ENCODE data around the gene XIAP. TPM values are rescaled to one million over a fixed set of nuclear protein-coding genes. Genes with fewer than 3 reads are reported as not detected.

The XIAP gene
- total and polyA plus RNA-seq, 3 experiments from 2014 or later = 10.8 to 34.9 (median 33.0) TPM

- no peak for DNase-seq
- no peaks in the 10 kb centered on the region for H3K4me1 ChIP-seq (ENCODE audit: insufficient read depth, low read length)
- Mint-ChIP-seq H3K27me3 (peaks cover 0 to 6% of the 10 kb centered on the region in 2 donors), H3K4me3 (no peak overlapping the region), H3K36me3 (no peaks in the 10 kb centered on the region), H3K9me3 (peaks cover 0 to 2% (median 0%) of the 10 kb centered on the region in 5 donors), H3K4me1 (no peaks in the 10 kb centered on the region), H3K27ac (no peak overlapping the region)
- H3K4me3 ChIP-seq (ENCODE audit: low read length) = no peak overlapping the region
- CTCF ChIA-PET = no interaction called here
- POLR2A ChIA-PET = no interaction called here
- H3K9me3 ChIP-seq (ENCODE audit: low read length) = no peaks in the 10 kb centered on the region
- H3K27me3 ChIP-seq (ENCODE audit: insufficient read depth, low read length, poor library complexity, severe bottlenecking) = no peaks in the 10 kb centered on the region
- H3K27ac ChIP-seq (ENCODE audit: low read depth, low read length) = no peak overlapping the region
- no peaks in the 10 kb centered on the region for H3K36me3 ChIP-seq (ENCODE audit: insufficient read depth, low read length)
Measured at GRCh38 chrX:123943074-123943473, 83.2 kb downstream of the XIAP start.

GRCh38 chrX:123943488-123943887 is 83.6 kb downstream of the XIAP start:
- Histone ChIP-seq H3K4me3 (ENCODE audit: low read length) (no peak overlapping the region), H3K36me3 (ENCODE audit: insufficient read depth, low read length) (no peaks in the 10 kb centered on the region), H3K27me3 (ENCODE audit: insufficient read depth, low read length, poor library complexity, severe bottlenecking) (no peaks in the 10 kb centered on the region), H3K27ac (ENCODE audit: low read depth, low read length) (no peak overlapping the region), H3K4me1 (ENCODE audit: insufficient read depth, low read length) (no peaks in the 10 kb centered on the region), H3K9me3 (ENCODE audit: low read length) (no peaks in the 10 kb centered on the region)
- Mint-ChIP-seq H3K36me3 (no peaks in the 10 kb centered on the region), H3K4me3 (no peak overlapping the region), H3K27ac (no peak overlapping the region), H3K4me1 (no peaks in the 10 kb centered on the region), H3K9me3 (peaks cover 0 to under 1% (median 0%) of the 10 kb centered on the region in 5 donors), H3K27me3 (peaks cover 0 to 6% of the 10 kb centered on the region in 2 donors)
- ChIA-PET POLR2A (no interaction called here), CTCF (no interaction called here)
- no peak for DNase-seq

GRCh38 chrX:123949846-123950245 is 90.0 kb downstream of the XIAP start:
- DNase-seq = no peak
- CTCF ChIA-PET = no interaction called here
- no peak overlapping the region for H3K27ac ChIP-seq (ENCODE audit: low read depth, low read length)
- Mint-ChIP-seq H3K27me3 (peaks cover 0 to 5% of the 10 kb centered on the region in 2 donors), H3K4me3 (no peak overlapping the region), H3K36me3 (no peaks in the 10 kb centered on the region), H3K27ac (no peak overlapping the region), H3K9me3 (no peaks in the 10 kb centered on the region), H3K4me1 (no peaks in the 10 kb centered on the region)
- no peaks in the 10 kb centered on the region for H3K9me3 ChIP-seq (ENCODE audit: low read length)
- POLR2A ChIA-PET = no interaction called here
- H3K4me3 ChIP-seq (ENCODE audit: low read length) = no peak overlapping the region
- no peaks in the 10 kb centered on the region for H3K36me3 ChIP-seq (ENCODE audit: insufficient read depth, low read length)
- H3K4me1 ChIP-seq (ENCODE audit: insufficient read depth, low read length) = no peaks in the 10 kb centered on the region
- no peaks in the 10 kb centered on the region for H3K27me3 ChIP-seq (ENCODE audit: insufficient read depth, low read length, poor library complexity, severe bottlenecking)

GRCh38 chrX:123959281-123960063 is 99.6 kb downstream of the XIAP start:
- Mint-ChIP-seq H3K27me3 (peaks cover 0 to 14% of the 10 kb centered on the region in 2 donors), H3K27ac (peak overlapping the region; percentile 91 to 100 (median 98)), H3K4me1 (peaks cover 10 to 23% (median 10%) of the 10 kb centered on the region in 3 donors), H3K9me3 (peaks cover 0 to 9% (median 4%) of the 10 kb centered on the region in 5 donors), H3K4me3 (peak overlapping the region; percentile 86 to 100 (median 97)), H3K36me3 (peaks cover 2 to 29% (median 5%) of the 10 kb centered on the region in 3 donors)
- Histone ChIP-seq H3K27me3 (ENCODE audit: insufficient read depth, low read length, poor library complexity, severe bottlenecking) (no peaks in the 10 kb centered on the region), H3K27ac (ENCODE audit: low read depth, low read length) (peak overlapping the region; percentile 95), H3K36me3 (ENCODE audit: insufficient read depth, low read length) (no peaks in the 10 kb centered on the region), H3K9me3 (ENCODE audit: low read length) (no peaks in the 10 kb centered on the region), H3K4me1 (ENCODE audit: insufficient read depth, low read length) (peaks cover 8% of the 10 kb centered on the region), H3K4me3 (ENCODE audit: low read length) (peak overlapping the region; percentile 81)
- POLR2A ChIA-PET = interaction anchor here (1.0 to 1.1 kb wide), 3 partner anchors 59 to 126 kb away, joined by 3 to 4 read pairs (median 3); no protein-coding TSS in a partner anchor
- CTCF ChIA-PET = interaction anchor here (0.9 to 1.6 kb wide), 2 partner anchors 59 to 126 kb away, joined by 3 to 5 read pairs; no protein-coding TSS in a partner anchor
- peak in 2 of 5 donors; percentile 1 to 53 for DNase-seq

- Histone ChIP-seq H3K27me3 (ENCODE audit: insufficient read depth, low read length, poor library complexity, severe bottlenecking) (no peaks in the 10 kb centered on the region), H3K9me3 (ENCODE audit: low read length) (no peaks in the 10 kb centered on the region), H3K4me1 (ENCODE audit: insufficient read depth, low read length) (peaks cover 14% of the 10 kb centered on the region), H3K27ac (ENCODE audit: low read depth, low read length) (peak overlapping the region; percentile 86), H3K36me3 (ENCODE audit: insufficient read depth, low read length) (no peaks in the 10 kb centered on the region), H3K4me3 (ENCODE audit: low read length) (peak overlapping the region; percentile 91)
- DNase-seq = no peak
- peak overlapping the region; percentile 86 to 100 (median 97) for H3K4me3 Mint-ChIP-seq
- ChIA-PET CTCF (interaction anchor here (0.6 to 0.7 kb wide), 3 partner anchors 65 to 396 kb away, joined by 3 to 6 read pairs (median 3); no protein-coding TSS in a partner anchor), POLR2A (interaction anchor here (0.6 kb wide), 1 partner anchor 388 kb away, joined by 4 read pairs; no protein-coding TSS in a partner anchor)
- peaks cover 0 to 9% (median 4%) of the 10 kb centered on the region in 5 donors for H3K9me3 Mint-ChIP-seq
- peak overlapping the region; percentile 91 to 100 (median 98) for H3K27ac Mint-ChIP-seq
- H3K27me3 Mint-ChIP-seq = peaks cover 0 to 15% of the 10 kb centered on the region in 2 donors
- peaks cover 21 to 36% (median 21%) of the 10 kb centered on the region in 3 donors for H3K4me1 Mint-ChIP-seq
- peaks cover 2 to 29% (median 5%) of the 10 kb centered on the region in 3 donors for H3K36me3 Mint-ChIP-seq
Measured at GRCh38 chrX:123960956-123961267, 101.1 kb downstream of the XIAP start.

- ChIA-PET CTCF (interaction anchor here (0.7 to 0.9 kb wide), 2 partner anchors 112 to 140 kb away, joined by 3 to 4 read pairs; no protein-coding TSS in a partner anchor), POLR2A (interaction anchor here (0.7 kb wide), 1 partner anchor 256 kb away, joined by 4 read pairs; no protein-coding TSS in a partner anchor)
- H3K27me3 ChIP-seq (ENCODE audit: insufficient read depth, low read length, poor library complexity, severe bottlenecking) = no peaks in the 10 kb centered on the region
- peaks cover 23 to 42% (median 26%) of the 10 kb centered on the region in 3 donors for H3K4me1 Mint-ChIP-seq
- peak within 1 kb of the TSS; percentile 93 for H3K27ac ChIP-seq (ENCODE audit: low read depth, low read length)
- H3K4me3 Mint-ChIP-seq = peak within 1 kb of the TSS; percentile 86 to 100 (median 97)
- H3K36me3 Mint-ChIP-seq = peaks cover 2 to 30% (median 5%) of the 10 kb centered on the region in 3 donors
- H3K27ac Mint-ChIP-seq = peak within 1 kb of the TSS; percentile 91 to 100 (median 98)
- H3K9me3 ChIP-seq (ENCODE audit: low read length) = no peaks in the 10 kb centered on the region
- H3K4me1 ChIP-seq (ENCODE audit: insufficient read depth, low read length) = peaks cover 14% of the 10 kb centered on the region
- DNase-seq = peak; percentile 15 to 59 (median 42)
- H3K9me3 Mint-ChIP-seq = peaks cover 0 to 9% (median 4%) of the 10 kb centered on the region in 5 donors
- H3K27me3 Mint-ChIP-seq = peaks cover 0 to 15% of the 10 kb centered on the region in 2 donors
- H3K4me3 ChIP-seq (ENCODE audit: low read length) = peak within 1 kb of the TSS; percentile 91
- H3K36me3 ChIP-seq (ENCODE audit: insufficient read depth, low read length) = no peaks in the 10 kb centered on the region
Measured at GRCh38 chrX:123961268-123962005, 101.6 kb downstream of the XIAP start, which contains the start of gene STAG2. Gene STAG2 (plus strand): TSS chrX:123961706. CDS start chrX:124022628, 60,922 bp downstream.

- Mint-ChIP-seq H3K9me3 (peaks cover 0 to 9% (median 4%) of the 10 kb centered on the region in 5 donors), H3K27ac (peak overlapping the region; percentile 91 to 99 (median 96)), H3K4me3 (peak overlapping the region; percentile 86 to 100 (median 97)), H3K4me1 (peaks cover 25 to 46% (median 32%) of the 10 kb centered on the region in 3 donors), H3K36me3 (peaks cover 3 to 30% (median 5%) of the 10 kb centered on the region in 3 donors), H3K27me3 (peaks cover 0 to 15% of the 10 kb centered on the region in 2 donors)
- peak in 4 of 5 donors; percentile 2 to 47 (median 22) for DNase-seq
- Histone ChIP-seq H3K36me3 (ENCODE audit: insufficient read depth, low read length) (no peaks in the 10 kb centered on the region), H3K9me3 (ENCODE audit: low read length) (no peaks in the 10 kb centered on the region), H3K27ac (ENCODE audit: low read depth, low read length) (peak overlapping the region; percentile 93), H3K4me1 (ENCODE audit: insufficient read depth, low read length) (peaks cover 14% of the 10 kb centered on the region), H3K4me3 (ENCODE audit: low read length) (peak overlapping the region; percentile 91), H3K27me3 (ENCODE audit: insufficient read depth, low read length, poor library complexity, severe bottlenecking) (no peaks in the 10 kb centered on the region)
- ChIA-PET CTCF (interaction anchor here (0.7 to 0.9 kb wide), 2 partner anchors 111 to 139 kb away, joined by 3 to 4 read pairs; no protein-coding TSS in a partner anchor), POLR2A (interaction anchor here (0.7 to 1.4 kb wide), 2 partner anchors 15 to 256 kb away, joined by 4 to 8 read pairs; no protein-coding TSS in a partner anchor)
Measured at GRCh38 chrX:123962006-123962467, 102.2 kb downstream of the XIAP start.
